NCI-H2227 treated with DMSO at 0.1 percent for 48 hours (cell line): Measurements from ENCODE around the gene IDH3G.
"Not testable (repeated sequence)": the region's sequence is repeated elsewhere in the genome, so short reads cannot be mapped to it uniquely, and the experiment has no call there.

Experiments
- DNase-seq: peaks from one replicate; lab custom pipeline; 2025; lab: John Stamatoyannopoulos, UW

Gene IDH3G

GRCh38 chrX:153794018-153794896, at the start of gene IDH3G, which contains the start of gene SSR4:
IDH3G (minus strand) TSS chrX:153794375; CDS start chrX:153794326, 49 bp downstream.
SSR4 (plus strand) TSS chrX:153794668; CDS start chrX:153794688, 20 bp downstream.
- peak; percentile 94 for DNase-seq

- DNase-seq: no peak
Measured at GRCh38 chrX:153836921-153837320, 42.7 kb upstream of the IDH3G start.

DNA sequence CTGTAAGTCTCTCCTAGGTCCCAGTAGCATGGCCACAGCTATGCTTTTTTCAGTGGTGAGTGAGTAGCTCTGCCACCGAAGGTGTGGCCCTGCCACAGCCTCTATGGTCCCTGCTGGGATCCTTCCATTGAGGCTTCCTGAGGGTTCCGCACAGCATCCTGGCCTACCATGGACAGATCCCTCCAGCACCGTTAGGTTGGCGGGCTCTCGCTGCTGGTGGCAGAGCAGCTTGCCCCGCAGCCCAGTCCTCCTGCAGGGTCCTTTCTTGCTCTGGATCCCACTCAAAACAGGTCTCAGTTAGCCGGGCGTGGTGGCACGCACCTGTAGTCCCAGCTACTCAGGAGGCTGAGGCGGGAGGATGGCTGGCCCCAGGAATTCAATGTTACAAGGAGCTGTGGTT, 38.6 kb upstream of the IDH3G start:
- no peak for DNase-seq

DNA sequence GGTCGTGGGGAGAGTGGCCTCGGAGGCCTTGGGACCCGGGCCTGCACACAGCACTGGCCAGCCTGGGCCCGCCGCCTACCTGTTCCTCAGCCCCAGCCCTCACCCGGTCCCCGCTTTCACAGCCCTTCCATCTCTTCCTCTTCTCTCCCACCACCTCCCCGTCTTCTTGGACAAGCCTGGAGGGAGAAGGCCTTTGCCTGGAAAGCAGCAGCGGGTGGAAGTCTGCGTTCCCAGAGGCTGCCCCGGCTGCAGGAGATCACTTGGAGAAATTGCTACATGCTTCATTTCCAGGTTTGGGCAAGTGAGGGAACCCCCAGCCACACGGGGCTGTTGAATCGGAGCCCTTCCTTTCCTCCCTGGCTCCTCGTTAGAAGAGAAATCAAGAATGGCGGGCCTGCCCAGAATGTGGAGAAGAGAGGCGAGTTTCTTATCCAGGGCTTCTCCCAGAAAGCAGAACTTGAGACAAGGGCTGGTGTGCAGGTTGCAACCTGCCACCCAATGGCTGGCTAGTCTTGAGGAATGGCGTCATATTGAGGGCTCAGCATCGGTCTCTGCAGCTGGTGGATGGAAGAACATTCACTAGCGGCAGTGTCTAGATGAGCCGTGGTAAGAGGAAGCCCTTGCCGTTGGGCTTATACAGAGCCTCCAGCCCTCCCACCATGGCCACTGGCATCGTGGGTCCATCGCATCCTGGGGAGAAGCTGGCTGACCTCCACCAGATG, 37.4 kb upstream of the IDH3G start:
- no peak for DNase-seq

GRCh38 chrX:153830640-153831428, 36.7 kb upstream of the IDH3G start:
- no peak for DNase-seq

- DNase-seq: no peak
Measured at GRCh38 chrX:153829799-153830639, 35.8 kb upstream of the IDH3G start, which contains the start of gene PDZD4. PDZD4 (minus strand) TSS chrX:153830544; CDS start chrX:153830298, 246 bp downstream.

DNA sequence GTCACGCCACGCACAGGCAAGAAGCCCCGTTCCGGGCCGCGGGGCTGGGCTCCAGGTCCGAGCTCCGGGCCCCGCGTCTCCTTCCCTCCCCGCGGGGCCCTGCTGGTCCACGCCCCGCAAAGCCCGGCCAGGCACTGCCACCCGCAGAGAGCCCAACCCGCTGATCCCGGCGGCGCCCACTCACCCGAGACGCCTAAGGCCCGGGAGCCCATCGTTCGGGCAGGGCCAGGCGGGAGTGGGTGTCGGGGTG, 35.3 kb upstream of the IDH3G start:
- DNase-seq: no peak

DNA sequence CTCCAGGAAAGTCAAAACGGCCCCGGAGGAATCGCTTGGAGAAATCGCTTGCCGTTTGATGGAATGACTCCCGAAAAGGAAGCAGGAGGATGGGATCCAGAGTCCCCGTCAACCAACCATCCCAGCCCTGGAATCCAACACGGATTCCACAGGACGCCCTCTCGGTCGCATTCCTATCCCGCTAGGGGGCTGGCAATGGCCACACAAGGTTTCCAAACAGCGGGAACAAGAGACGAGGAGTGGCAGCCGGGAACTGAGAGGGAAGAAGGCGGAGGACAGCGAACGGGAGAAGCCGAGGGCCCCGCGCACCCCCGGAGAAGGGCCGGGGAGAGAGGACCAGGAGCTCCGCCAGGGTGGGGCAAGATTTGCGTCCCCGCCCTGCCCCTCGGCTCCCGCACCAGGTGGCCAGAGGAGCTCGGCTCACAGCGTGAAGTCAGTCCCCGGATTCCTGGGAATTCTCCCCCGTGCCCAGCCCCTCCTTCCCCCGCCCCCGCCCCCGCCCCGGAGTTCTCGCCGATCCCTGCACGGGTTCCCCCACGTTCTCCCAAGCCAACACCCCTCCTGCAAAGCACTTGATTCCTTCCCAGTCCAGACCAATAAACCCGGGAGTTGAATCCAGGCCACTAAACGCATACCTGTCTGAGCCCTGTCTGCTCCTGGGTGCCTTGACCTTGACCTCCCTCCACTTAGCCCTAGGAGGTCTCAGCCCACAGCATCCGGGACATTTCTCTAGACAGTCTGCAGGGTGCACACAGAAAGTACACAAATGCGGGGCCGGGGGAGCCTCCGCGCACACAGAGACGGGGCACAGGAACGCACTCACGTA, 34.8 kb upstream of the IDH3G start:
- DNase-seq: no peak

- DNase-seq: no peak
Measured at GRCh38 chrX:153828308-153828707, 34.1 kb upstream of the IDH3G start.

DNA sequence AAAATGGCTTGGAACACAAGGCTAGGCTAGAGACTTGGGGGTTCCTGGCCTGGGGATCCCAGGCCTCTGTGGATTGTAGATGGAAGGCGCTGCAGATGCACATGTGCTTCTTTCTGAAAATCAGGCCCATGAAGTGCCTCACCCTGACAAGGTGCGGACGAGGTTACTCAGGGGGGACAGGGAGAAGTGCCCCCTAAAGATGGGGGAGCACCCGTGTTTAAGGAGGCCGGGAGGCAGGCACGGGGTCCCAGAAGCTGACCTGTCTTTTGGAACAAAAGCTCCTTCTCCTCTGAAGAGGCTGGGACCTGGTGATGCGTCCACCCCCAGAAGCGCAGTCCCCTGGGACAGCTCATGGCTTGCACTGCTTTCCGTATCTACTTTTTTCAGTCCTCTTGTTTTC, 33.7 kb upstream of the IDH3G start:
- DNase-seq: no peak

DNA sequence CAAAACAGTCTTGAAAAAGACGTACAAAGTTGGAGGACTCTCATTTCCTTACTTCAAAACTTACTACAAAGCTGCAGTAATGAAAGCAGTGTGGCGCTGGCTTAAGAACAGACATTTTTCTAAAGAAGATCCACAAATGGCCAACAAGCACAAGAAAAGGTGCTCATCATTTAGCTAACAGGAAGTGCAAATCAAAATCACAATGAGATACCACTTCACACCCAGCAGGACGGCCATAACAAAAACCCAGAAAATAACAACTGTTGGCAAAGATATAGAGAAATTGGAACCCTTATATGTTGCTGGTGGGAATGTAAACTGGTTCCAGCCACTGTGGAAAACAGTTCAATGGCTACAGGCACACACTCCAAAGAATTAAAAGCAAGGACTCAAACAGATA, 32.8 kb upstream of the IDH3G start:
- DNase-seq: no peak

DNA sequence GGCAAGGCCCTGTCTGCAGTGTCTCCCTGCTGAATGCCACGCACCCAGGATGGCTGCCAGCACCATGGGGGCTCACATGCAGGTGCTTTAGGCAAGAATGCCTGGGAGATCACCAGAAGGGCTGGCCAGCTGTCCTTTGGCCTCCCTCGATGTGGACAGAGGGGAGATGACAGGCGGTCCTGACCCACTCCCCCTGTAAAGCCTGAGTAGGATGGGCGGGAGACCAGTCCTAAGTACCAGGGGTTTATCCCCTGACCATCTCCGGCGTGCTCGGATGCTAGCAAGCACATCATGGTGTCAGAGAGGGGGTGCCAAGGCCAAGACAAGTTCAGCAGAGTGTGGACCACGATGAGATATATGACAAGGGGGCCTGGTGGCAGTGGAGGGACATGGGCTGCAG, 30.9 kb upstream of the IDH3G start:
- no peak for DNase-seq

DNA sequence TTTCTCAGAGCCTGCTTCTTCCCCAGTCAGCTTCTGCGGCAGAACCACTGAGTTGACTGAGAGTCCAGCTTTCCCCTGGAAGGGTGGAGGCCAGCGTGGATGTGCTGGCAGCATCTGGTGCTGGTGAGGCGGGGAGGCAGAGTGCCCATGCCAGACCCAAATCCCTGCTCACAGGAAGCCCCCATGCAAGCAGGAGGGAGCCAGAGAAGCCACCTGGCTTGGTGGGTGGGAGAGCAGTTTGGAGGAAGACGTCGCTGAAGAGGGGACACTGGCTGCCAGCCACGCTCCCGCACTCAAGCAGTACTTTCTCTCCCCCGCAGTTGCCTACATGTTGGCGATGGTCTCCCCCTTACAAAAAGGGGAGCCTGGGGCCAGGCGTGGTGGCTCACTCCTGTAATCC, 30.2 kb upstream of the IDH3G start:
- no peak for DNase-seq

GRCh38 chrX:153821066-153821465, 26.9 kb upstream of the IDH3G start:
- DNase-seq: no peak

DNA sequence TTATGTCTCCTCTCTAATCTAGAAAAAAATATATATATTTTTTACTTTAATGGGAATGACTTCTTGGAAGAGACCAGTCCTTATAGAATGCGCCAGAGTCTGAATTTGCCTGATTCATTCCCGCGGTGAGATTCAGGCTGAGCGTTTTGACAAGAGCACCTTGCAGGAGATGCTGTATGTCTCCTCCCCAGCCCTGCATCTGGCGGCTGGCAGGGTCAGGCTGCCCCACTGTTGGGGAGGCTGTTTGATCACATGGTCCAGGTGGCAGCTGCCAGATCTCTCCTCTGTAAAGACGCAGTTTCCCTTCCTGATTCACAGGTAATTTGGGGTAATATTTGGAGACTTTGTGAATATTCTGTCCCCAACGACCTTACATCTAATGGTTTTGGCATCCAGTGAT, 26.4 kb upstream of the IDH3G start:
- peak; percentile 45 for DNase-seq

DNA sequence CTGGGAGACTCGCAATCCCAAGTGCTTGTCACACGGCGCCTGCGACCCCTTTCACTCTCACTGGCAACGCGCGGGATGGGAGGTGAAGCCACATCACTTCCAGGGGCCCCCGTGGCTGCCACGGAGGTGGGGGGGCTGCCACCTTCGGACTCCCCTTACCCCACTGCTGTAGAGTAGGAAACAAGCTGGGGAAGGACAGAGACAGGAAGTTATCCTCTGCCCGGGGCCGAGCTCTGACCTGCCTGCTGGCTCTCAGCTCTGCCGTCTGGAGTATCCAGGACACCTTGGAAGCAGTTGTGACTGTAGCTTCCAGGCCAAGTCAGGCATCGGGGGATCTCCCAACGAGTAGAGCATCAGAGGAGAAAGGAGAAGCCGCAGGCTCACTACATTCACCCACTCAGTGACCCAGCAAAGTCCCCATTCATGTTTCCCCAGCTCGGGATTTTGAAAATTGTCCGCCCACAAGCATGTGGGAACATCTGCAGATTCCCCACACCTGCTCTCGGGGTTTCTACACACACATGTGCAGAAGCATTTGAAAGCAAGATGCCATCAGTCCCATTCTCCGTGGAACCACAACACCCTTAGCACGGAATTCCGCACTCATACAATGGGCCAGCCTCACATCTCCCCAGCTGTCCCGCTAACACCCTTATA, 25.3 kb upstream of the IDH3G start:
- no peak for DNase-seq

DNA sequence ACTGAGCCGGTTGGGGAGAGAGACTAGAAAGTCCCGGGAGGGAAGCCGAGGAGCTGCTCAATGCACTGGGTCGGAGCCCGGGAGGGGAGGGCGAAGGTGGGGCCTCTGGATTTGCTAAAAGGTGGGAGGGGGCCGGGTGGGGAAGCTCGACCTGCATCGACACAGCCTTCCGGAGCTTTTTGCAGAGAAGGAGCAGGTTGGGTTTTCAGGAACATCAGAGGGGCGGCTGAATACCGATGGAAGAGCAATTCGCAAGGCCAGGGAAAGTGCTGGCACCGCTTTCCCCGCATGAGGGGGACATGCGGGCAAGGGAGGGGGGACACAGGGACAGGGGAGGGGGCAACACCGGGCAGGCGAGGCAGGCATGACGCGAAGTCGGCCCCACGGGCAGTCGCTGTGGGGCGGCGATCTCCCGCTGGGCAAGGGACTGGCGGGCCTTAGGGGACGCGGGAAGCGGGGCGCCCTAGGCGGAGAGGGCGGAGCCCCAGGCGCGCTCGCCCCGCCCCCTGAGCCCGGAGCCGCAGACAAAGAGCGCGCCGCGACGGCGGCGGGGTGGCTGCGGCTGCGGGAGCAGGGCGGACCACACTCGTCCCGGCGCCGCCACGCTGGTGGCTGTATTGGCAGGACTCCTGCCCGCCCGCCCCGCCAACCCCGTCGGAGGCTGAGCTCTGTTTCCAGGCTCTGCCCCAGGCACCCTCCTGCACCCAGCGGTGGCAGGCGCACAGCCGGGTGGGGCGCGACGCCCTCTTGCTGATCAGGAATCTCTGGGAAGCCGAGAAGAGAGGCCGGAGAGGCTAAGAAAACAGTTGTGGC, 24.6 kb upstream of the IDH3G start:
- DNase-seq: peak; percentile 46

- not testable (repeated sequence) for DNase-seq
Measured at GRCh38 chrX:153818064-153818463, 23.9 kb upstream of the IDH3G start.
